PFSK-1 (cell line): ENCODE data around the gene SLC38A11.

Source experiments
- POLR2AphosphoS5 ChIP-seq: IDR thresholded peaks from 2 replicates; pipeline ENCODE4 v1.6.1; 2012; ENCODE audit warnings: low read depth, mild to moderate bottlenecking, control low read depth, low read length, moderate library complexity
- TAF1 ChIP-seq: IDR thresholded peaks from 2 replicates; pipeline ENCODE4 v1.6.1; 2012; ENCODE audit warnings: low read length, control low read depth, borderline replicate concordance; ENCODE audit not compliant: insufficient read depth
- TF ChIP-seq, protein P1 (sequence below), 2 experiments: IDR thresholded peaks; 2 replicates each; pipeline versions ENCODE4 v1.6.1 to v1.8.0; 2011 to 2012; ENCODE audit warnings: low read depth in 2 of 2, low read length in 2 of 2, control low read depth in 1 of 2, inconsistent platforms in 1 of 2, mild to moderate bottlenecking in 1 of 2, moderate library complexity in 1 of 2; ENCODE audit not compliant: insufficient read depth in 1 of 2

DNA sequence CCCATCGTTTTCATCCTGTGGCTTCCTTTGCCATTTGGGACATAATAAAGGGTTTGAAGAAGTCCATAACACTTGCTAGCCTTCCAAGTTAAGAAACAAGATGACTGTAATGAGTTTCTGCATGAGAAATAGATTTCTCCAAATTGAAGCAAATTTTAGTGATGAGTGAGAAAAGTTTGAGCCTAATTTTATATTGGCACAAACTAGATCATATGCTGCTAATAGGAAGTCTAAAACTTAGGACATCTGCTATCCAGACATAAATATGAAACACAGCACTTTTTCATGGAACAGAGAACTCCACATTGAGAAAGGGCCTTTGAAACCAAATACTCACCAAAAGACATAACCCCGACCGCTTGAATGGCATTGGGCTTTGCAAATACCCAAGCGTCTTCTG lies 39.8 kb downstream of the SLC38A11 start:
- TF ChIP-seq TAF1 (no peak), POLR2AphosphoS5 (no peak)
- TF ChIP-seq, protein P1, sequence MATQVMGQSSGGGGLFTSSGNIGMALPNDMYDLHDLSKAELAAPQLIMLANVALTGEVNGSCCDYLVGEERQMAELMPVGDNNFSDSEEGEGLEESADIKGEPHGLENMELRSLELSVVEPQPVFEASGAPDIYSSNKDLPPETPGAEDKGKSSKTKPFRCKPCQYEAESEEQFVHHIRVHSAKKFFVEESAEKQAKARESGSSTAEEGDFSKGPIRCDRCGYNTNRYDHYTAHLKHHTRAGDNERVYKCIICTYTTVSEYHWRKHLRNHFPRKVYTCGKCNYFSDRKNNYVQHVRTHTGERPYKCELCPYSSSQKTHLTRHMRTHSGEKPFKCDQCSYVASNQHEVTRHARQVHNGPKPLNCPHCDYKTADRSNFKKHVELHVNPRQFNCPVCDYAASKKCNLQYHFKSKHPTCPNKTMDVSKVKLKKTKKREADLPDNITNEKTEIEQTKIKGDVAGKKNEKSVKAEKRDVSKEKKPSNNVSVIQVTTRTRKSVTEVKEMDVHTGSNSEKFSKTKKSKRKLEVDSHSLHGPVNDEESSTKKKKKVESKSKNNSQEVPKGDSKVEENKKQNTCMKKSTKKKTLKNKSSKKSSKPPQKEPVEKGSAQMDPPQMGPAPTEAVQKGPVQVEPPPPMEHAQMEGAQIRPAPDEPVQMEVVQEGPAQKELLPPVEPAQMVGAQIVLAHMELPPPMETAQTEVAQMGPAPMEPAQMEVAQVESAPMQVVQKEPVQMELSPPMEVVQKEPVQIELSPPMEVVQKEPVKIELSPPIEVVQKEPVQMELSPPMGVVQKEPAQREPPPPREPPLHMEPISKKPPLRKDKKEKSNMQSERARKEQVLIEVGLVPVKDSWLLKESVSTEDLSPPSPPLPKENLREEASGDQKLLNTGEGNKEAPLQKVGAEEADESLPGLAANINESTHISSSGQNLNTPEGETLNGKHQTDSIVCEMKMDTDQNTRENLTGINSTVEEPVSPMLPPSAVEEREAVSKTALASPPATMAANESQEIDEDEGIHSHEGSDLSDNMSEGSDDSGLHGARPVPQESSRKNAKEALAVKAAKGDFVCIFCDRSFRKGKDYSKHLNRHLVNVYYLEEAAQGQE (IDR thresholded peaks at IDR 0.05; ENCODE audit: insufficient read depth in 1 of 2, low read depth in 2 of 2, low read length in 2 of 2), result no peak
